Gastroesophageal sphincter (tissue), 3 donors: ENCODE measurements around the gene CARD11.

Source experiments
- CTCF ChIP-seq, 4 experiments: fragments of 200-600 bp in 2 of 4; fragments of 450-650 bp in 2 of 4; sonication (generic) in 1 of 4; IDR thresholded peaks; one replicate each; pipeline ENCODE4 v1.5.1; 2017 to 2019; ENCODE audit warnings: antibody characterized with exemption in 4 of 4, mild to moderate bottlenecking in 2 of 4, moderate library complexity in 2 of 4
- EP300 ChIP-seq: sonication (generic); formaldehyde crosslinking; IDR thresholded peaks from one replicate; pipeline ENCODE4 v1.6.1; 2017; ENCODE audit warnings: antibody characterized with exemption, mild to moderate bottlenecking
- POLR2A ChIP-seq, 2 donors: fragments of 450-650 bp; IDR thresholded peaks; one replicate each; pipeline ENCODE4 v1.6.1; 2017; ENCODE audit warnings: antibody characterized with exemption in 2 of 2, mild to moderate bottlenecking in 2 of 2, moderate library complexity in 1 of 2
- POLR2AphosphoS5 ChIP-seq: sonication (generic); formaldehyde crosslinking; IDR thresholded peaks from one replicate; pipeline ENCODE4 v1.6.1; 2017; ENCODE audit warnings: antibody characterized with exemption

- no peak for TF ChIP-seq CTCF (IDR thresholded peaks at IDR 0.05)
- TF ChIP-seq POLR2A (IDR thresholded peaks at IDR 0.05) = no peak
- TF ChIP-seq POLR2AphosphoS5 = no peak
- no peak for TF ChIP-seq EP300
Measured at GRCh38 chr7:3063016-3063753, 19.5 kb upstream of the CARD11 start.
